ENCODE results near the gene BRMS1. TPM values are rescaled to one million over a fixed set of nuclear protein-coding genes. Genes with fewer than 3 reads are reported as not detected.

The BRMS1 gene
- polyA plus RNA-seq, 3 donors, result 27.0 to 35.4 (median 32.8) TPM

- no peak for DNase-seq (ENCODE audit: extremely low read depth in 1 of 11, low read depth in 9 of 11, low spot score in 4 of 11)
Observed at GRCh38 chr11:66292543-66293332, 52.2 kb downstream of the BRMS1 start.

DNA sequence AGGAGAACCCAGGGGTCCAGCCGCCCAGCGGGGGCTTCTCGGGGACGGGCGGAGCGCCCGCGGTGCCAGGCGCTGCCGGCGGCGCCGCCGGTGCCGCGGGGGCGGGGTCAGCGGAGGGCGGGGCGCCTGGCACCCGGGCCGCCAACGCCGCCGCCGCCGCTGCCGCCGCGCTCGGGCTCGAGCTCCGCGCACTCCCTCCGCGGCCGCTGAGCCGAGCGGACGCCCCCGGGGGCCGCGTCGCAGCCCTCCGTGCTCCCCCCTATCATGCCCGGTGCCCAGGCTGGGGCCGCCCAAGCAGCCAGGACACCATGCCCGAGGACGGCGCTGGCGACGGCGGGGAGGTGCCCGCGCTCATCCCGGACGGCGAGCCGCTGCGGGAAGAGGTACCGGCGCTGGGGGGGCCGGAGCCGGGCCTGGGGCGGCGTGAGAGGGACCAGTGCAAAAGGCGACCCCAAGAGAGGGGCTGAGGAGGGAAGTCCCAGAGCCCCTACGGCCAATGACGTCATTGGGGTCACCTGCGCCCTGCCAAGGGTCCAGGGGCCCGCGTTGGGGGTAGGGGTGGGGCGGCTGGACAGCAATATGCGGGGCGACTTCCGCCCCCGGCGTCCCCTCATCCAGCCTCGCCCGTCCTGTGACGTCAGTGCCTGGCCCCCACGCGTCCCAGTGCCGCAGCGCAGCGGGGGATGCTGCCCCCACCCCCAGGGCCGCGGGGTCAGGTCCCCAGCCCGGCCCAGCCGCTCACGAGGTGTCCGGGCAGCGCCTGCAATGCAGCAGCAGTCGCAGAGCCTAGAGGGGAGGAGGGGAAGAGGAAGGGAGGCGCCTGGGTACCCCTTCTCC lies 53.0 kb downstream of the BRMS1 start, which contains the start of gene TMEM151A:
TMEM151A (plus strand) TSS at position 189 of the 837 bp plus-strand sequence; CDS start at position 309, 120 bp downstream.
- DNase-seq (ENCODE audit: extremely low read depth in 1 of 11, low read depth in 9 of 11, low spot score in 4 of 11), result no peak

GRCh38 chr11:66291303-66291705 lies 53.6 kb downstream of the BRMS1 start:
- no peak for DNase-seq (ENCODE audit: extremely low read depth in 1 of 11, low read depth in 9 of 11, low spot score in 4 of 11)

DNA sequence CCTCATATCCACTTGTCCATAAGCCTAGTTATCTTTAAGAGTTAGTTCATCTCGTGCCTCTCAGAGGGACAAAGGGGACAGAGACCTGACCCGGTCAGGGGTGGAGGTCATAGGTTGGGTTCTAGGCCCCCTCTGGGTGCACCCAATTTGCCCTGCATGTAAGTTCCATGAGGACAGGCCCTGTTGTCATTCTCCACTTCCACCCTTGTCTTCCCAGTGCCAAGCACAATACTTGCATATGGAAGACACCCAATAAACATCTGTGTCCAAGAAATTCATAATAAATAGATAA lies 54.6 kb downstream of the BRMS1 start:
- no peak for DNase-seq (ENCODE audit: extremely low read depth in 1 of 11, low read depth in 9 of 11, low spot score in 4 of 11)

DNA sequence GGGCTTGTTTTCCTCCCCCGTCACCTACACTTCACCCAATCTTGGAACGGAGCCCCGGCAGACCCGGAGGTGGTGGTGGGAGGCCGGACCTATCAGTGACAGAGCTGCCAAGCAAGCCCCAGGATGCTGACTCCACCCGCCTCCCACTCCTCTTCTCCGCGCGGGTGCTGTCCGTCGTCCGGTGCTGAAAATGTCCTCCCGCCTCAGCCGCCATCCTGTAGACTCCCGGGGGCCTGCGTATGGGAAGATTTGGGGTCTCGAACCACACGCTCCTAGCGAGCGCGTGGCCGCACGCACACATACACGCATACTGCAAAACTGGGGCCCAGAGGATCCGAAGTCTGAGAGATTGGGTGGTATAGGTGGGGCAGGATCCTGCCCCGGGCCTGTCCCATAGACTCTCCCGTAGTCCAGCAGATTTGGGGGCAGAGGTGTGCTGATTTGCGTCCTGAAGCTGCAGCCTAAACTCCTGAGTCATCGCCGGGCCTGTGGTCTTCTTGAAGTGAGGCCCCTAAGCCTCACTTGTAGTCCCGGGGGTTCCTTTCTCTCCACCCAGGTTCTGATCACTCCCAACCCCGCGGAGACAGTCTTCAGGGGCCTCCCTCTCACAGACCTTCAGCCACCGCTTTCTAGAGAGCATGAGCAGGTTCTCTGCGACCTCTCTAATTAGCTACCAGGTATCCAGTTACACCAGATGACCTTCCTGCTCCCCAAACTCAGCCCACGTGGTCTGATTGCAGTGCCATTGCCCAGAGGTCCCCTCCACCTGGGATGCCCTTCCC lies 55.2 kb downstream of the BRMS1 start:
- peak in 10 of 11 donors; percentile 60 to 82 (median 76) for DNase-seq (ENCODE audit: extremely low read depth in 1 of 11, low read depth in 9 of 11, low spot score in 4 of 11)

DNA sequence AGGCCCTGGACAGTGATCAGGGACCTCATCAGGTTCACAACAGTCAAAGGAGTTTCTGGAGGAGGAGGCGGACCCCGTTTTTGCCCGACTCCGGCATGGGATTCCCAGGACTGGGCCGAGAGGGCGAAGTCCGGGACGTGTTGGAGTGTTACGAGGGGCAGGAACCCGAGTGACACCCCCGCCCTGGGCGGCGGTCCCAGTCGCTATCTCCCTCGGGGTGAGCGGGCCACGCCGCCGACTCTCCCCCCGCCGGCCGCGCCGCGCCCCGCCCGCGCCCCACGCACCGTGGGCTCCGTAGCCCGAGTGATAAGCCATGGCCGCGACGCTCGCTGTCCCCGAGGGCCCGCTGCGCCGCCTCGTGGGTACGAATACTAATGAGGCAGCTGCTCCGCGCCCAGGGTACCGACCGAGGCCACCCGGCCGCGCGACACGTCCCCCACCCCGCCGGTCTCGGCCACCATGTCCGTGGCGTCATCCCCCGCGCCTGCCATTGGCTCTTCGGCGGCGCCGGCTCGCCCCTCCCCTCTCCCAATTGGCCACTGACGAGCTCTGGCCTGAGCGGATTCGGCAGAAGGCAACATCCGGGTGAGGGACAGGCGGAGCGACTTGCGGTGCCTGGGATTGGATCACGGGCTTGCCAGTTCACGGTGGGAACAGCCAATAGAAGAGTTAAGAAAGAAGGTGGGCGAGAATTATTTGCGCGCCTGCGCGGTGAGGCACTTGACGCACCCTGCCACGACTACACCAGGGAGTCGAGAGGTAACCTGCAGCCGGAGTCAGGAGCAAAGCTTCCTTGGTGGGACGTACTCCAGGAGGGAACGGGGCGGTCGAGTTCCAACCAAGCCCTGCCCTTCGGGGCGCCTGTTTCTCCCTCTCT lies 56.0 kb downstream of the BRMS1 start, which contains the start of gene YIF1A:
YIF1A (minus strand) TSS at position 473 of the 877 bp plus-strand sequence; CDS start at position 315, 158 bp downstream.
- DNase-seq (ENCODE audit: extremely low read depth in 1 of 11, low read depth in 9 of 11, low spot score in 4 of 11), result peak; percentile 92 to 99 (median 98)

- no peak for DNase-seq (ENCODE audit: extremely low read depth in 1 of 11, low read depth in 9 of 11, low spot score in 4 of 11)
Observed at GRCh38 chr11:66287889-66288670, 56.8 kb downstream of the BRMS1 start.

Other genes starting within 250 kb of the BRMS1 start
- 10 to 100 TPM; 18.5 to 29.5 (median 27.7) TPM for gene KLC2, start 87.4 kb downstream of the BRMS1 start, polyA plus RNA-seq (ENCODE audit: insufficient read length in 3 of 3)
- 100 to 1,000 TPM; 106 to 142 (median 126) TPM for gene RAB1B, start 76.5 kb downstream of the BRMS1 start, polyA plus RNA-seq (ENCODE audit: insufficient read length in 3 of 3)
- gene CNIH2, start 66.9 kb downstream of the BRMS1 start, polyA plus RNA-seq (ENCODE audit: insufficient read length in 3 of 3), result 1 to 10 TPM; 1.9 to 3.8 (median 3.7) TPM
- gene YIF1A, start 56.0 kb downstream of the BRMS1 start, polyA plus RNA-seq (ENCODE audit: insufficient read length in 3 of 3), result 10 to 100 TPM; 43.3 to 61.5 (median 57.3) TPM
- under 1 TPM in 2 of 3 donors, not detected in 1; 0.07 to 0.09 TPM for gene TMEM151A, start 53.2 kb downstream of the BRMS1 start, polyA plus RNA-seq (ENCODE audit: insufficient read length in 3 of 3)
- gene CD248, start 28.1 kb downstream of the BRMS1 start, polyA plus RNA-seq (ENCODE audit: insufficient read length in 3 of 3), result 10 to 100 TPM; 56.2 to 88.4 (median 60.0) TPM
- gene RIN1, start 8.7 kb downstream of the BRMS1 start, polyA plus RNA-seq (ENCODE audit: insufficient read length in 3 of 3), result 1 to 10 TPM; 1.9 to 3.6 (median 2.8) TPM
- 10 to 100 TPM; 47.9 to 56.7 (median 51.3) TPM for gene B4GAT1, start 2.5 kb upstream of the BRMS1 start, polyA plus RNA-seq (ENCODE audit: insufficient read length in 3 of 3)
- gene SLC29A2, start 26.7 kb upstream of the BRMS1 start, polyA plus RNA-seq (ENCODE audit: insufficient read length in 3 of 3), result 10 to 100 TPM; 18.0 to 24.8 (median 22.0) TPM
- gene NPAS4, start 75.9 kb upstream of the BRMS1 start, polyA plus RNA-seq (ENCODE audit: insufficient read length in 3 of 3), result under 1 TPM; 0.09 to 0.50 (median 0.30) TPM
- 10 to 100 TPM; 68.5 to 82.4 (median 73.3) TPM for gene MRPL11, start 93.7 kb upstream of the BRMS1 start, polyA plus RNA-seq (ENCODE audit: insufficient read length in 3 of 3)
- 1 to 10 TPM; 4.1 to 6.3 (median 5.9) TPM for gene PELI3, start 121.8 kb upstream of the BRMS1 start, polyA plus RNA-seq (ENCODE audit: insufficient read length in 3 of 3)
- 10 to 100 TPM; 20.0 to 26.1 (median 23.6) TPM for gene DPP3, start 135.3 kb upstream of the BRMS1 start, polyA plus RNA-seq (ENCODE audit: insufficient read length in 3 of 3)
- 10 to 100 TPM; 71.3 to 92.4 (median 71.7) TPM for gene BBS1, start 165.5 kb upstream of the BRMS1 start, polyA plus RNA-seq (ENCODE audit: insufficient read length in 3 of 3)
- gene ZDHHC24, start 200.9 kb upstream of the BRMS1 start, polyA plus RNA-seq (ENCODE audit: insufficient read length in 3 of 3), result 10 to 100 TPM in 1 of 3 donors, 1 to 10 TPM in 2; 6.3 to 10.6 (median 9.2) TPM
- under 1 TPM; 0.38 to 0.56 (median 0.49) TPM for gene ACTN3, start 201.8 kb upstream of the BRMS1 start, polyA plus RNA-seq (ENCODE audit: insufficient read length in 3 of 3)
- 100 to 1,000 TPM in 1 of 3 donors, 10 to 100 TPM in 2; 94.9 to 103 (median 98.6) TPM for gene CTSF, start 223.5 kb upstream of the BRMS1 start, polyA plus RNA-seq (ENCODE audit: insufficient read length in 3 of 3)
- gene CCDC87, start 248.0 kb upstream of the BRMS1 start, polyA plus RNA-seq (ENCODE audit: insufficient read length in 3 of 3), result under 1 TPM; 0.23 to 0.35 (median 0.26) TPM
- gene CCS, start 248.1 kb upstream of the BRMS1 start, polyA plus RNA-seq (ENCODE audit: insufficient read length in 3 of 3), result 10 to 100 TPM; 37.4 to 75.3 (median 59.8) TPM

Measured in renal cortex interstitium (tissue), 11 donors.